HFFc6 (cell line): Measurements from ENCODE around the gene DNAH1. TPM values are rescaled to one million over a fixed set of nuclear protein-coding genes. Genes with fewer than 3 reads are reported as not detected.

Experiments used
- DNase-seq: peaks from one replicate; pipeline ENCODE4 v3.0.0-alpha.2; 2018
- H3K27ac Mint-ChIP-seq: 2 replicates; pipeline ENCODE4 v1.8.0; 2020; ENCODE audit warnings: mild to moderate bottlenecking, mixed read lengths
- H3K27me3 Mint-ChIP-seq: 2 replicates; pipeline ENCODE4 v1.8.0; 2021; ENCODE audit warnings: mild to moderate bottlenecking, moderate library complexity, mixed read lengths; ENCODE audit not compliant: insufficient read depth
- H3K36me3 Mint-ChIP-seq: 2 replicates; pipeline ENCODE4 v1.8.0; 2021; ENCODE audit warnings: low read depth, mixed read lengths
- H3K4me1 Mint-ChIP-seq: 2 replicates; pipeline ENCODE4 v1.8.0; 2020; ENCODE audit warnings: low read depth, mixed read lengths
- H3K4me3 Mint-ChIP-seq: 2 replicates; pipeline ENCODE4 v1.8.0; 2020; ENCODE audit warnings: mild to moderate bottlenecking, moderate library complexity, mixed read lengths
- H3K9me3 Mint-ChIP-seq: 2 replicates; pipeline ENCODE4 v1.8.0; 2020; ENCODE audit warnings: mild to moderate bottlenecking, mixed read lengths
- total RNA-seq, 6 experiments: library from RNA; stranded (reverse); fragmentation: NEBNext Ultra II Directional; extraction: Animal tissue kit (Norgen Biotek cat#: 25700); gene quantifications; 2 replicates in 1 of 6; 3 replicates in 5 of 6; pipeline ENCODE4 v1.2.3, GENCODE V29; 2021
- TF ChIP-seq, protein P1 (sequence below): fragments of 200-600 bp; sonication (generic); IDR thresholded peaks from 2 replicates; pipeline ENCODE4 v1.5.0; 2021; ENCODE audit warnings: antibody characterized with exemption, mild to moderate bottlenecking

Gene DNAH1
- total RNA-seq, 6 experiments from 2014 or later = 1.4 to 2.1 (median 1.8) TPM

- no peak for DNase-seq
- peaks cover 13% of the 10 kb centered on the region for H3K36me3 Mint-ChIP-seq
- TF ChIP-seq, protein P1, sequence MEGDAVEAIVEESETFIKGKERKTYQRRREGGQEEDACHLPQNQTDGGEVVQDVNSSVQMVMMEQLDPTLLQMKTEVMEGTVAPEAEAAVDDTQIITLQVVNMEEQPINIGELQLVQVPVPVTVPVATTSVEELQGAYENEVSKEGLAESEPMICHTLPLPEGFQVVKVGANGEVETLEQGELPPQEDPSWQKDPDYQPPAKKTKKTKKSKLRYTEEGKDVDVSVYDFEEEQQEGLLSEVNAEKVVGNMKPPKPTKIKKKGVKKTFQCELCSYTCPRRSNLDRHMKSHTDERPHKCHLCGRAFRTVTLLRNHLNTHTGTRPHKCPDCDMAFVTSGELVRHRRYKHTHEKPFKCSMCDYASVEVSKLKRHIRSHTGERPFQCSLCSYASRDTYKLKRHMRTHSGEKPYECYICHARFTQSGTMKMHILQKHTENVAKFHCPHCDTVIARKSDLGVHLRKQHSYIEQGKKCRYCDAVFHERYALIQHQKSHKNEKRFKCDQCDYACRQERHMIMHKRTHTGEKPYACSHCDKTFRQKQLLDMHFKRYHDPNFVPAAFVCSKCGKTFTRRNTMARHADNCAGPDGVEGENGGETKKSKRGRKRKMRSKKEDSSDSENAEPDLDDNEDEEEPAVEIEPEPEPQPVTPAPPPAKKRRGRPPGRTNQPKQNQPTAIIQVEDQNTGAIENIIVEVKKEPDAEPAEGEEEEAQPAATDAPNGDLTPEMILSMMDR = no peak
- no peak overlapping the region for H3K4me3 Mint-ChIP-seq
- peaks cover 18% of the 10 kb centered on the region for H3K4me1 Mint-ChIP-seq
- H3K9me3 Mint-ChIP-seq = no peaks in the 10 kb centered on the region
- no peak overlapping the region for H3K27ac Mint-ChIP-seq
- no peaks in the 10 kb centered on the region; the same call in none of the 2 replicates for H3K27me3 Mint-ChIP-seq
Observed at GRCh38 chr3:52406231-52406661, 90.1 kb downstream of the DNAH1 start.

DNA sequence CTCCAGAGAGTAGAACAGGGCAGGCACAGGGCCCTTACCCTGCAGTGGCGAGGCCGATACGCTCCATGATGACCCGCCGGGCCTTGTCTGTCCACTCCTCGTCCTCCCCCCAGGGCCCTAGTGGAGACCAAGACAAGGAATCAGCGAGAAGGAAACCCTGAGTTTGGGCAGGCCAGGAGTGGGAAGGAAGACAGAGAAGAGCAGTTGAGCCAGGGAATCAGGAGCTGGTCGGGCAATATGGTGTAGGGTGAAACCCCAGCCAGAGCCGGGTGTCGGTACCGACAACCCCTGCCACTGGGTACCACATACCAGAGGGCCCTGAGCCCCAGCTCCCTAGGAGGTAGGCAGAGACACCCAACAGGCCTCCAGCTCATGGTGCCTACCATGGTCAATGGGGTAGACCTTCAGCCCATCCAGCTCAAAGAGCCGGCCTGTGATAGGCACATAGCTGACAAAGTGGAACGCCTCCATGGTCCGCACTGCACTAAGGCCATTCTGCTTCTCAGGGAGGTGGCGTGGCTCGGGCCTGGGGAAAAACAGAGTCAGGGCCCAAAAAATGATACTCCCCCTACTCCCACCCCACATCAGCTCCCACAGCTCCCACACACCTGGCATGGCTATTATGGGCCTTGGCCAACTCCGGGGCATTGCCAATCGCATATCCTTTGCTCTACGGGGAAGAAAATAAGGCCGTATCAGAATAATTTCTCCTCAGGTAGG, 90.8 kb downstream of the DNAH1 start:
- peaks cover 13% of the 10 kb centered on the region for H3K36me3 Mint-ChIP-seq
- no peak overlapping the region for H3K4me3 Mint-ChIP-seq
- no peaks in the 10 kb centered on the region for H3K9me3 Mint-ChIP-seq
- no peak for DNase-seq
- H3K27me3 Mint-ChIP-seq = no peaks in the 10 kb centered on the region; the same call in none of the 2 replicates
- peaks cover 25% of the 10 kb centered on the region for H3K4me1 Mint-ChIP-seq
- H3K27ac Mint-ChIP-seq = no peak overlapping the region
- TF ChIP-seq, protein P1 = no peak

DNA sequence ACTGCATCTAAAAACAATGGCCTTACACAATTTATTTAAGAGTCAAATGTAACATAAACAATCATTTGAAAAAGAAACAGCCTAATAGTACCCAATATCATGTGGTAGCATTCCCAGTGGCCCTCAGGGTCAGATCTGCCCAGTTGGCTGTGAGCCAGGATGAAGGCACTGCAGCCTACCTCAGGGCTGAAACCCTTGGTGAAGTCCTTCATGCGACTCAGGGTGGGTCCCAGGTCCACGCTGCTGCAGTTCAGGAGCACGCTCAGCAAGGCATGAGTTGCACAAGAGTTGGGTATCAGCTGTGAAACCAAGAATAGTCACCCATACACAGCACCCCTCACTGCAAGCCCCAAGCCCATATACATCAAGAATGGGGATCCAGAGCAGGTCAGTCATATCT, 91.7 kb downstream of the DNAH1 start:
- Mint-ChIP-seq H3K4me1 (peaks cover 33% of the 10 kb centered on the region), H3K27ac (no peak overlapping the region), H3K27me3 (no peaks in the 10 kb centered on the region; the same call in none of the 2 replicates), H3K36me3 (peaks cover 13% of the 10 kb centered on the region), H3K9me3 (no peaks in the 10 kb centered on the region), H3K4me3 (peak overlapping the region; percentile 94; the same call in 1 of the 2 replicates)
- TF ChIP-seq, protein P1 = no peak
- DNase-seq = no peak

DNA sequence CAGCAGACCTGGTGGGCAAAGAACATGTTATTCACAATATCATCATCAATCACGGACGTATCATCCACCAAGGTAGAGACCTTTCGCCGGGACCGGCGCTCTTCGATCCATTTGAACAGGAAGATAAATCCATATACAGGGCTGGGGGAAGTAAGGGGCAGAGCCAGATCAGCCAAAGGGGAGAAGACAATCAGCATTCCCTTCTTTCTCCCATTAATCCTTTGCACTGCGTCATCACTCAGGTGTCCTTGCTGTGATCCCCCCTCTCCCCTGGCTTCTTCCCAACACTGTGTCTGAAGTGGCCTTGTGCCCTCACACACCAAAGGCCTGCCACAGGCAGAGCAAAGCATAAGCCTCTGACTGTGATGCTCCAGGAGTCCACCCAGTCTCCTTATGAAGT, 92.3 kb downstream of the DNAH1 start:
- TF ChIP-seq, protein P1 = no peak
- Mint-ChIP-seq H3K36me3 (peaks cover 13% of the 10 kb centered on the region), H3K9me3 (no peaks in the 10 kb centered on the region), H3K4me1 (peaks cover 35% of the 10 kb centered on the region), H3K4me3 (peak overlapping the region; percentile 94), H3K27ac (peak overlapping the region; percentile 85), H3K27me3 (no peaks in the 10 kb centered on the region; the same call in none of the 2 replicates)
- no peak for DNase-seq

DNA sequence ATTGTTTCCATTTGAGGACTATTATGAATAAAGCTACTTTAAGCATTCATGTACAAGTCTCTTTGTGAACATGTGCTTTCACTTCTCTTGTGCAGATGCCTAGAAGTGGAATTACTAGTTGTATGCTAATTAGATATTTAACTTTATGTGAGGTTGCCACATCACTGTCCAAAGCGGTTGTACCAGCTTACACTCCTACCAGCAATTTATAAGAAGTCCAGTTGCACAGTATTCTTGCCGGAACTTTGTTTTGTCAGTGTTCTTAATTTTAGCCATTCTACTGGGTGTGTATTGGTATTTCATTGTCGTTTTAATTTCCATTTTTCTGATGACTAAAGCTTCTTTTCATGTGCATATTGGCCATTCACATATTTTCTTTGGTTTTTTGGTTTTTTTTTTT, 99.7 kb downstream of the DNAH1 start:
- Mint-ChIP-seq H3K27me3 (no peaks in the 10 kb centered on the region; the same call in 1 of the 2 replicates), H3K27ac (no peak overlapping the region), H3K4me3 (no peak overlapping the region), H3K4me1 (peaks cover 22% of the 10 kb centered on the region), H3K9me3 (no peaks in the 10 kb centered on the region), H3K36me3 (no peaks in the 10 kb centered on the region; the same call in 1 of the 2 replicates)
- TF ChIP-seq, protein P1 = no peak
- DNase-seq = no peak
